ENCODE data around the gene PDLIM7.

Gene PDLIM7

GRCh38 chr5:177454397-177455035 is 42.9 kb downstream of the PDLIM7 start:
- peak; percentile 85 for DNase-seq

GRCh38 chr5:177453852-177454396 is 43.5 kb downstream of the PDLIM7 start:
- no peak for DNase-seq

GRCh38 chr5:177452688-177453638 is 44.4 kb downstream of the PDLIM7 start:
- no peak for DNase-seq

GRCh38 chr5:177450667-177451424 is 46.6 kb downstream of the PDLIM7 start:
- DNase-seq, result no peak

GRCh38 chr5:177449140-177450061 is 48.0 kb downstream of the PDLIM7 start:
- DNase-seq, result no peak

- DNase-seq, result no peak
Observed at GRCh38 chr5:177448244-177448950, 49.0 kb downstream of the PDLIM7 start.

- DNase-seq, result peak; percentile 56
Observed at GRCh38 chr5:177447611-177448243, 49.7 kb downstream of the PDLIM7 start.

GRCh38 chr5:177447066-177447610 is 50.3 kb downstream of the PDLIM7 start:
- peak; percentile 23 for DNase-seq

- DNase-seq, result peak; percentile 57
Observed at GRCh38 chr5:177446200-177447065, 51.0 kb downstream of the PDLIM7 start, which contains the start of gene PRR7. PRR7 (plus strand) TSS chr5:177446814; CDS start chr5:177455068, 8,254 bp downstream.

GRCh38 chr5:177445917-177446199 is 51.5 kb downstream of the PDLIM7 start:
- DNase-seq, result no peak

GRCh38 chr5:177445052-177445916 is 52.1 kb downstream of the PDLIM7 start:
- no peak for DNase-seq

GRCh38 chr5:177444106-177445051 is 53.0 kb downstream of the PDLIM7 start:
- no peak for DNase-seq

GRCh38 chr5:177443144-177443983 is 54.0 kb downstream of the PDLIM7 start:
- DNase-seq, result no peak

GRCh38 chr5:177442066-177442826 is 55.2 kb downstream of the PDLIM7 start:
- no peak for DNase-seq

GRCh38 chr5:177440990-177441780 is 56.2 kb downstream of the PDLIM7 start:
- DNase-seq, result no peak

Data from fibroblast of upper back skin (primary cell).